Measurements from ENCODE around the gene CD200R1. TPM values are rescaled to one million over a fixed set of nuclear protein-coding genes. Genes with fewer than 3 reads are reported as not detected.

CD200R1 gene
- total RNA-seq, 1 donor from 2014 or later: not detected

DNA sequence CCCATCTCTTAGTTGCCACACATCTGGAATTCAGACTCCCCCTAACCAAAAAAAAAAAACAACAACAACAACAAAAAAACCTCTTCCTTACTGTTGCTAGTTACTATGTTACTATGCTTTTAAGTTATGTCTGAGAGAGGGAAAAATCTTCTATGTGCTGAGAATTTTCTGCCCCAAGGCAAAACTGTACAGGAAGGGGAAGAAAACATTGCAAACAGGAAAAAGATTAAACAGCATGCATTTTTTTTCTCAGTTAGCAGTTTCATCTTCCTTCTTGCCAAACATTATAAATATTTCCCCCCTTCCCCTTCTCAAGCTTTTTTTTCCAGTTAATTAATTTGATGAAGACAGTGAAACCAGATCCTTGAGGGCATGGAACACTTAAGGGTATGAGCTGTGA, 1.1 kb upstream of the CD200R1 start:
- DNase-seq (ENCODE audit: low read depth): no peak

DNA sequence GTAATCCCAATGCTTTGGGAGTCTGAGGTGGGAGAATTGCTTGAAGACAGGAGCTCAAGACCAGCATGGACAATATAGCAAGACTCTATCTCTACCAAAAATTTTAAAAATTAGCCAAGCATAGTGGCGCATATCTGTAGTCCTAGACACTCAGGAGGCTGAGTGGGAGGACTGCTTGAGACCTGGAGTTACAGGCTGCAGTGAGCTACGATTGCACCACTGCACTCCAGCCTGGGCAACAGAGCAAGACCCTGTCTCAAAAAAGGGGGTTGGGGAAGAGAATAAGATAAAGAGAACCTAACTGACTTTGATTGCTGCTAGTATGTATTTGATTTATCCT, 755 bp downstream of the CD200R1 start:
- DNase-seq (ENCODE audit: low read depth): no peak

DNA sequence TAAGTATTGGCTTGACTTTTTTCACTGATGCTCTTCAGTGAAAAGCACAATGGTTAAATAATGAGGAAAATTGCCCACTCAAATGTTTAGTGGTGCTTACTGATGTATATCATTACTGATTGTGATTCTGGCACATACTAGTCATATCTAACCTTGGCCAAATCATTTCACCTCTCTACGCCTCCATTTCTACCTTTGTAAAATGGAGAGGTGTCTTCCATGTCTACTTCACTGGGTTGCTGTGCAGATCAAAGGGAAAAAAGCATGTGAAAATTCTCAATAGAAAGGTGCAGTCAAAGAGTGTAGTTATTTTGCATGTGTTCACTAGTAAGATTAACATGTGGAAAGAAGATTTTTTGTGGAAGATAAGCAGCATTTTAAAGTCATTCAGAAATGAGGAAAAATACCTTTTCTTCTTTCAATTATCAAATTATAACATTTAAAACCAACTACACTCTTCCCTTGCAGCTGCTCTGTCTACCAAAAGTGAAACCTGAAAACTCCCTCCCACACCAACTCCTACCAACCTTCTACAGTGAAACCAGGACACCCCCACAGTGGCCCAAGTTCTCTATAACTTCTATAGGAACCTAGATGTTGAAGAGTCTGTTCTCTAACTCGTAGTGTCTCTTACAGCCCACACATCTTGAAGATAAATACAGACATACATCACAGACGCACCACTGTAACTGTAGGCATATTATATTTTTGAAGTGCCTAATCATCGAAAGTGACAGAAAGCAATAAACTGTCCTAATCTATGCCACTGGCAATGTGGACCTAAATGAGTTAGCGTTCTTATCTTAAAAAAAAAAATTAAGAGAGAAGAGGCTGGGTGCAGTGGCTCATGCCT, 1.4 kb downstream of the CD200R1 start:
- DNase-seq (ENCODE audit: low read depth): no peak

DNA sequence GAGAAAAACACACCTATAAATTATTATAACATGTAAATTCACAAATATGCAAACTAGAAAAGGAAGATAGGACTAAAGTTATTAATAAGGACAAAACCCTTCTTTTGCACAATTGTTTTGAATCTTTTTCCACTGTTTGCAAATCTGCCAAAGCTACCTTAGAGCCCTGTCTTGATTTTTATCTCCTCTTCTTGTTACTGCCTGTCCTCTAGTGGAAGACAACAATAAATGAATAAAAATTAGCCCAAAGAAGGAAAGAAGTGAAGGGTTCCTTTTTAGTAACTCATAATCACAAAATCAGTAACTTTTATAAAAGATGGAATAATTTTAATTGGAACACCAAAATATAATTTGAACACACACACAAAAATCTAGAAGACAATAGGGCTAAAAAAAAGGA, 2.7 kb downstream of the CD200R1 start:
- no peak for DNase-seq (ENCODE audit: low read depth)

DNA sequence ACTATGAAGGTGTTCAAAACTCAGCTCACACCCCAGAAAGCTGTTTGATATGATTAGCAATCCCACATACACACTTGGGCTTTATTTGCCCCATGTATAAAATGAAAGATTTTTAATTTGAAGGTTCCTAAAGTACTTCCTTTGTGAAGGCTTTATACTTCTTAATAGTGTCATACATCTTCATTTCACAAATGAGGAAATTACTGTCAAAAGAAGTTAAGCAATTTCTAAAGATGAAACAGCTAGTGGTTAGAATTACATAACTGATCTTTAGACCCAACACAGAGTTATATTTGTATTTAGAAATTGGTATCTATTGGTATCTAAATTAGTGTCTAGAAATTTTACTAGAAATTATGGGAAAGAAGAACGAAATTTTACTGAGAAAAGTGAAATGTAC, 7.1 kb downstream of the CD200R1 start:
- DNase-seq (ENCODE audit: low read depth): no peak

DNA sequence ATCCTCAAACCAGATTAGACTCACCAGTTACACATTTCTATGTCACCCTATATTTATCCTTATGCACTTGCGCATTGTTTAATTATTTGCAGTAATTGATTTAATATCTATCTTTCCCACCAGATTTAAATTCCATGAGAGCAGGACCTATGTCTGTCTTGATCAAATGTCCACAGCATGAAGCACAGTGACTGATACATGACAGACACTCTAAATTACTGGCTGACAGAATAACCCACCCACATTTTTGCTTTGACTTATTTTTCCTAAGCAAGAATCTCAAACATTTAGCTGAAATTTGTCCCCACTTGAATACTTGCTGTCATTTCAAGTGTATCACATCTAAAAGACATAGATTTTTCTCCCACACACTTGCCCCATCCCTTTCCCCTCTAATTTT, 7.5 kb downstream of the CD200R1 start:
- no peak for DNase-seq (ENCODE audit: low read depth)

DNA sequence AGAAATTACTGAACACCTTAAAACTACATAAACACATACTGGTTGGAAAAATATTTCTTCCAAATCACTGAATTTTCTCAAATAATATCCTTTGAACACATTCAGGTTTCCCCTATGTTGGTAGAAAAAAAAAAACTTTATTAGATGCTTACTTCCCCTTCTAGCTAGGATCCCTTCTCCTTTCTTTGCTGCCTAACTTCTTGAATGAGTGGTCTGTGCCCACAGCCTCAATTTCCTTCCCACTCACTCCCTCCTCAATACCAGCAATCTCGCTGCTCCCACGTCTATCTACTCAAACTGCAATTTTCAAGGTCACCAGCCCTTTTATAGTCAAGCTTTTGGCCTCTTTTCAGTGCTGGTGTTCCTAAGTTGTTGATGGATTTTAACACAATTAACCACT, 8.3 kb downstream of the CD200R1 start:
- DNase-seq (ENCODE audit: low read depth): no peak

DNA sequence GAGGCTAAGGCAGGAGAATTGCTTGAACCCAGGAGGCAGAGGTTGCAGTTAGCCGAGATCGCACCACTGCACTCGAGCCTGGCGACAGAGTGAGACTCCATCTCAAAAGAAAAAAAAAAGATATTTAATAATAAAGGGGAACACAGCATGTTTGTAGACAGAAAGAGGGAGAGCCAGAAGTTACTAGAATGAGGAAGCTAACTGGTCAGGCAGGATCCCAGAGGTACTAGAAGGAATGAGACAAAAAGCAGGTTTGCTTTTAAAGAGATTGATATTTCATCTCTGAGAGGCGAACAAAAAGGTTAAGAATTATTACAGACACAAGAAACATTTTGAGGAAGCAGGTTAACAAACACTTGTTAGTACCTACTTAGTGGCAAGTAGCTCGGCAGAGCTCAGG, 9.2 kb downstream of the CD200R1 start:
- no peak for DNase-seq (ENCODE audit: low read depth)

DNA sequence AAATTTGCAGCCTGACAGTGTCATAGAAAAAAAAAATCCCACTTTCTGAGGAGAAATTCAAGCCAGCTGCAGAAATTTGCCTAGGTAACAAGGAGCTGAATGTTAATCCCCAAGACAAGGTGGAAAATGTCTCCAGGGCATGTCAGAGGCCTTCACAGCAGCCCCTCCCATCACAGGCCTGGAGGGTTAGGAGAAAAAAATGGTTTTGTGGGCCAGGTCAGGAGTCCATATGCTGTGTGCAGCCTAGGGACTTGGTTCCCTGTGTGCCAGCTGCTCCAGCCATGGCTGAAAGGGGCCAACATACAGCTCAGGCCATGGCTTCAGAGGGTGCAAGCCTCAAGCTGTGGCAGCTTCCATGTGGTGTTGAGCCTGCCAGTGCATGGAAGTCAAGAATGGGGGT, 11.2 kb downstream of the CD200R1 start:
- DNase-seq (ENCODE audit: low read depth): no peak

DNA sequence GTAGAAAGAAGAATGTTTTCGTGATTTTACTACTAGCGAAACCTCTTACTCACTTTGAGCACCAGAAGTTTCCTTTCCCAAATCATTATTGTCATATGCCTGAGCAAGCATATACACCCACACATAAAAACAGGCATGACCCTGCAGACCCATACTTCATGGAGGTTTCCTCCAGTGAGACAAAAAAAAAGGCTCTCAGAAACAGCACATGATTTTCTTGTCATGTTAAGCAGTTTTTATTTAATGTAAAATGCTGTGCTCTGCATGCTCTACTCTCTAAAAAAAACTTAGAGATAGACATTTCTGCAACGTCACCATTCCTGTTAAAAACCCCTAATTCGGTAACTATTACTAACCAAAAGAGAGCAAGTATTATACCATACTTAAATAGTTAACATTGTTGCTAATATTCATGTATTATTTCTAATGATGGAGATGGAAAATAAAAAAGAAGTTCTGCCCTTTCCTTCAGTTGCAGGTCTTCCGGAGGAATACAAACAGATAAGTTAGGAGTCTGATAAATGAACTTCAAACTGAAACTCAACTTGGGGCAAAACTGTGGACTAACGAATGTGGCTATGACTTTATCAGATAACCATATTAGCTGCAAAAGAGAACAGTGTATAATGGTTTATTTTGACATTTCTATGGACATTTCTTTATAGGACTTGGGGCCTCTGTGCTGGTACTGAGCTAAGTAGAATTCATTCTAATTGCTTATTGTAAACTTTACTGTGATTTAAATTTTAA, 15.9 kb downstream of the CD200R1 start:
- DNase-seq (ENCODE audit: low read depth): no peak

DNA sequence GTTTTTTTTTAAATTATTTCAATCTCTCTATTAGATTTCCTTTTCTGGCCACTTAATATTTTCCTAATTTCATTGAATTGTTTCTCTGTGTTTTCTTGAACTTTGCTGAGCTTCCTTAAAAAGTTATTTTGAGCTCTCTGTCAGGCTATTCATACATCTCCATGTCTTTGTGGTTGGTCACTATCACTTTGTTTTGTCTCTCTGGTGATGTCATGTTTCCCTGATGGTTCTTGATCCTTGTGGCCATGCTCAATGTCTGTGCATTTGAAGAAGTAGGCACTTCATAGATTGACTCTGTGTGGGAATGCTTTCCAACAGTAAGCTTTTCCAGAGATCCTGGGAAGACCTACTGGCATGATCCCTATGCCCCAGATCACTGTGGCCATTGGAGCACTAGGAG, 18.6 kb downstream of the CD200R1 start:
- no peak for DNase-seq (ENCODE audit: low read depth)

DNA sequence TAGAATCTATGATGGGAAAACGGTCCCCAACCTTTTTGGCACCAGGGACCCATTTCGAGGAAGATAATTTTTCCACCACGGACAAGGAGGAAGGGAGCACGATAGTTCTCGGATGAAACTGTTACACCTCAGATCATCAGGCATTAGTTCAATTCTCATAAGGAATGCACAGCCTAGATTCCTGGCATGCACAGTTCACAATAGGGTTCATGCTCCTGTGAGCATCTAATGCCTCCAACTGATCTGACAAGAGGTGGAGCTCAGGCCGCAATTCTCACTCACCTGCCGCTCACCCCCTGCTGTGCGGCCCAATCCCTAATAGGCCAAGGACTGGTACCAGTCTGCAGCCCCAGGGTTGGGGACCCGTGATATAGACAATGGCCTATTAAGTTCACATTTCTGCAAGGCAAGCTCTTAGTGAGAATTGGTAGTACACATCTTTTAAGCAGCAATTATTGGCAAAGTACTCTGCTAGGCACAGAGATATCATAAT, 26.5 kb downstream of the CD200R1 start:
- DNase-seq (ENCODE audit: low read depth): no peak

DNA sequence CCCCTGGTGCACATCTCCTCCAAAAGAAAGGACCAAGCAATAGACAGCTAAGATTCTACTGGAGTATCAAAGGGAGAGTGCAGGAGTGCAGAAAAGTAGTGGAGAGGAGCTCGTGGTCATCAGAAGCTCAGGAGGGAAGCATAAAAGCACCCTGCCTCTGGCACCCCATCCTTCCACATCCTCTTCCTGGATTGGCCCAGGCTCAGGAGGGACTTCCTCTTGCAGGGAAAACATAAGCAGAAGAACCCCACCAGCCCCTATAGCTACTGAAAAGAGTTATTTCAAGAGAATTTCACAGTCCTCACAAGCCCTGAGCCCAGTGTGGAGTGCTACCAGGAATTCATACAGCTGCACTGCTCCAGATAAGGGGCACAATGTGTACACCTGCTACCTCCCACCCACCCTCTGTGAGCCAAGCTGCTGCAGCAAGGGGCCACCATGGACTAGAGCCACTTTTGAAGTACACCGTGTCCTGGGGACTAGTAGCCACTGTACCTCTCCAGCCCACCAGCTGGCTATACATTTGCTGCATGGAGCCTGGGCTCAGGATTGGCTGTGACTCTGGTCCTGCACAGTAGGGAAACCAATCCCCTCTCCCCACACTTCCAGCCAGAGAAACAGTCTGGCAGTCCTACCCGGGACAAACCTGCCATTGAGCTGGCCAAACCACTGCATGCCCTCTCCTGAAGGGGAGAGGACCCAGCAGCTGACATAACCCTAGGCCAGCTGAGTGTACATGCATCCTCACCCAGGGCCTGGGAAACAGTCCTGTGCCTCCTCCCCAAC, 43.0 kb downstream of the CD200R1 start:
- DNase-seq (ENCODE audit: low read depth): no peak

DNA sequence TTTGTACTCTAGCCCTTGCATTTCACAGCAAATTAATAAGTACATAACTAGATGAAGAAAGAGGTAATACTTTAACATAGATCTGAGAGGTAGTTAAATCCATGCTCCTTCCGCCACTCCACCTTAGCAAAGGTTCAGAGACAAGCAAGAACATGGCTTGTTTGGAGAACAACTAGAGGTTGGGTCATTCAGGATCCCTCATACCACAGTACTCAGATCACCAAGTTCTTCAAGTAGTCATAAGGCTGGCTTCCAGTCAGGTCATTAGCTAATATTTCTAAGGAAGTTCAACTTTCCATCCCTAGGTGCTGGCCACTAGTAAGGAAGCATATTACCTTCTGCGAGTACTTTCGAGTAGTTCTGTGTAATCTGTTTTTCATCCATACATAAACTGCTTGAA, 44.1 kb downstream of the CD200R1 start:
- no peak for DNase-seq (ENCODE audit: low read depth)

DNA sequence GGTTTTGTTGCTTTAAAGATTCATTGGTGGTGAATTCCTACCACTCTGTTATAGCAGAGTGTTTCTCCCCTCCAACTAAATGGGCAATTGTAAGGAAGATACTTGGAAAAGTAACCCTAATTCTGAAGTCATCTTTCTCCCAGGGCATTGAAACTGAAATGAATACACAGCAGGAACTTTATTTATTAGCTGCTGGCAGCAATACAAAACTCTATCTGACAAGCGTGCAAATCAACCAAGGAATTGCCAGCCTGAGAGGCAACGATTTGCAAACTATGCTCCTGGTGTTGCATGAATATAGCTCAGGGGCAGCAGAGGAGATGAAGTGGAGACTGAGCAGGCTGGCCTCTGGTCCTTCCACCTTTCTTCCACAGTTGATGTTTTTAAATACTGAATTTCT, 48.9 kb downstream of the CD200R1 start:
- no peak for DNase-seq (ENCODE audit: low read depth)

DNA sequence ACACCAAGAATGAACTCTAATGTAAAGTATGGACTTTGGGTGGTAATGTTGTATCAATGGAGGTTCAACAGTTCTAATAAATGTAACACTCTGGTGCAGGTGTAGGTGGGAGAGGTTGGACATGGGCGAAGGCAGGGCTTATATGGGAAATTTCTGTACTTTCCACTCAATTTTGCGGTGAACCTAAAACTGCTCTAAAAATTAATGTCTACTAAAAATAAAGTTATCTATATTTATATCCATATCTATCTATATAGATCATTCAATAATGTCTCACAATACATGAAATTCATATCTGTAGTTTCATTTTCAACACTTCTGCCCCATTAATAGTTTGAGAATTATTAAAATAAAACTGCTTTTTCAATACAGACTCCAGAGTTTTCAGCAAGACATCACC, 49.3 kb downstream of the CD200R1 start:
- no peak for DNase-seq (ENCODE audit: low read depth)

DNA sequence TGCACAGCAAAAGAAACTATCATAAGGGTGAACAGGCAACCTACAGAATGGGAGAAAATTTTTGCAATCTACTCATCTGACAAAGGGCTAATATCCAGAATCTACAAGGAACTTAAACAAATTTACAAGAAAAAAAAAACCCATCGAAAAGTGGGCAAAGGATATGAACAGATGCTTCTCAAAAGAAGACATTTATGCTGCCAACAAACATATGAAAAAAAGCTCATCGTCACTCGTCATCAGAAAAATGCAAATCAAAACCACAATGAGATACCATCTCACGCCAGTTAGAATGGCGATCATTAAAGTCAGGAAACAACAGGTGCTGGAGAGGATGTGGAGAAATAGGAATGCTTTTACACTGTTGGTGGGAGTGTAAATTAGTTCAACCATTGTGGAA, 55.4 kb downstream of the CD200R1 start:
- peak; percentile 31 for DNase-seq (ENCODE audit: low read depth)

DNA sequence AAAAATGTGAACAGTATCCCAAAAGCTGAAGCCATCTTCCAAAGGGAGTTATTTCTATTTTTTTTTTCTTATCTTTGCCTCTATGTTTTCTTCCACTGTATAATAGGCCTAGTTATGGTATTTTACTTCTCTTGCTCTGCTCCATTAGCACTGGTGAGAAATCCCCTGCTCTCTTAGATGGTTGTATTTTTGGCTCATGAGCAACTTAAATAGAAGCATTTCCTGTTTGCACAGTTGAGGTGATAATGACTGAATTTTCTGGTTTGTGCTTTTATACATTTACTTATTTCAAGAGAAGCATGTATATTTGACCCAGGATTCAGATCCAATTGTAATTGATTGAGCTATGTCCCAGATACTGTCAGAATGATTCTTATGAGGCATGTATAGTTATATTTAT, 66.7 kb downstream of the CD200R1 start:
- no peak for DNase-seq (ENCODE audit: low read depth)

DNA sequence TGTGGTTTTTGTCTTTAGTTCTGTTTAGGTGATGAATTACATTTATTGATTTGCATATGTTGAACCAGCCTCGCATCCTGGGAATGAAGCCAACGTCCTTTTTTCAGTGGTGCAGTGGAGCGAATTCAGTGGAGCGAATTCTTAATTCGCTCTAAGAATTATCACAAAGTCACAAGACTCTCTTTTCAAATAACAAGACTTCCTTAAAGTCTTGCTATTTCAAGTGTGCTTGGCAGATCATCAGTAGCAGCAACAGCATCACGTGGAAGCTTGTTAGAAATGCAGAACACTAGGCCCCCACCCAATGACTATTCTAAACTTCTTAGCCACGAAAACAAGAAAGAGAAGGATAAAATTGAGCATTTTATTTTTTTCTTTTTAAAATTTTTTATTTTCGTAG, 70.1 kb downstream of the CD200R1 start:
- no peak for DNase-seq (ENCODE audit: low read depth)

DNA sequence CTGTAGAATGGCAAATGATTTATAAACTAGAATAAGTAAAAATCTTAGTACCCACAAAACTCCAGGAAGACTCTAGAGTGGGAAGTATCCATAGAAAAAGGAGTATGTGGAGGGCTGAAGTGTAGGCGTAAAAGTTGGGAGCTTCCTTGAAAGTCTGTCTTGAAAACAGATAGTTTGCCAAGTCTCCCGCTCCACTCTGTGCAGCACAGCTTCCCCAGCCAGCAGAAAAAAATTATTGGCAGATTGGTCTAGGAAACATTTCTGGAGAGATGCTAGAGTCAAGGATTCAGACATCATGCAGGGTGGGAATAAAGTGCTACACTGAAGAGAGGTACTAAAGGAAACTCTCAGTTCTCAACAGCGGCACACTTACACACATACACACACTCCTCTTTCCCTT, 74.8 kb downstream of the CD200R1 start:
- DNase-seq (ENCODE audit: low read depth): no peak

DNA sequence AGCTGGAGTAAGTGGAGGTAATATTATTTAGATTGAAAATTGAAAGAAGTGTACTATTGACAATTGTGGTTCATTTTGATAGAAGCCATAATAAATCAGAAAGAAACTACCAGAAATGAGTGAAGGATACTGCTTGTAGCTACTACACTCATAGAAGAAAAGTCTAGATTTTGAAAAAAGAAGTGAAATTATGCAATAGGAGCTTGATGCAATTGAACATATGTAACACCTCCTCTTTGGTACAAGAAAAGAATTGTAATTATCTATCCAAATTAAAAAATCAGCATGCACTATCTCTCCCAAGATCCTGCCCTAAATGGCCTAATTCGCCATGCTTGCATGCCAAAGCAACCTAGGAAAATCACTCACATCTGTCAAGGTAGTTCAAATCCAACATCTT, 77.1 kb downstream of the CD200R1 start:
- no peak for DNase-seq (ENCODE audit: low read depth)

DNA sequence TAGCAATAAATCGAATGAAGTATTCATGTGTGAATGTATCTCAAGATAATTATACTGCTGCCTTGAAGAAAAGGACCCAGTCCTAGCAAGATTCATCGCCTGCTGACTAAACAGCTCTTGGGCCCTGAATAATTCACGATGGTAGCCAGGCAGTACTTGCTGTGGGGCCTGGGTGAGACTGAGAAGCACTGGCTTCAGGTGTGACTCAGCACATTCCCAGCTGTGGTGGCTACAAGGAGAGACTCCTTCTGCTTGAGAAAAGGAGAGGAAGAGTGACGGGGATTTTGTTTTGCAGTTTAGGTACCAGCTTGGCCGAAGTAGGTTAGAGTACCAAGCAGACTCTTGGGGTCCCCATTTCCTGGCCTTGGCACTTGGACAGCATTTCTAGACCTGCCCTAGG, 80.6 kb downstream of the CD200R1 start:
- DNase-seq (ENCODE audit: low read depth): peak; percentile 75
